Spleen (tissue), 11 donors: Measurements from ENCODE around the gene SLC39A10. TPM values are rescaled to one million over a fixed set of nuclear protein-coding genes. Genes with fewer than 3 reads are reported as not detected.

Experiments
- DNase-seq: peaks from one replicate; pipeline ENCODE4 v3.0.0-alpha.2; 2020
- H3K27ac ChIP-seq, 8 donors: fragments of 200-600 bp; sonication (generic) in 7 of 8; 1 replicate in 4 of 8; 2 replicates in 4 of 8; pipeline versions ENCODE4 v1.5.0 to v1.8.0; 2016 to 2021; ENCODE audit warnings: inconsistent platforms in 4 of 8, mild to moderate bottlenecking in 4 of 8, moderate library complexity in 1 of 8
- H3K27me3 ChIP-seq, 7 donors: fragments of 200-600 bp; sonication (generic) in 6 of 7; replicated peaks in 1 of 7; 1 replicate in 4 of 7; 2 replicates in 3 of 7; pipeline versions ENCODE4 v1.5.0 to v1.8.0; 2016 to 2021; ENCODE audit warnings: inconsistent platforms in 3 of 7, mild to moderate bottlenecking in 1 of 7
- H3K36me3 ChIP-seq, 6 donors: fragments of 200-600 bp; sonication (generic) in 5 of 6; 1 replicate in 4 of 6; 2 replicates in 2 of 6; pipeline versions ENCODE4 v1.5.0 to v1.8.0; 2016 to 2021; ENCODE audit warnings: inconsistent platforms in 2 of 6
- H3K4me1 ChIP-seq, 6 donors: fragments of 200-600 bp; sonication (generic) in 5 of 6; 1 replicate in 3 of 6; 2 replicates in 3 of 6; pipeline versions ENCODE4 v1.5.0 to v1.8.0; 2016 to 2021; ENCODE audit warnings: inconsistent platforms in 3 of 6
- H3K4me3 ChIP-seq, 8 donors: fragments of 200-600 bp; sonication (generic) in 7 of 8; 1 replicate in 4 of 8; 2 replicates in 4 of 8; pipeline versions ENCODE4 v1.5.0 to v1.8.0; 2016 to 2021; ENCODE audit warnings: inconsistent platforms in 4 of 8, mild to moderate bottlenecking in 4 of 8, moderate library complexity in 2 of 8
- H3K9me3 ChIP-seq, 8 donors: fragments of 200-600 bp; sonication (generic) in 7 of 8; 1 replicate in 4 of 8; 2 replicates in 4 of 8; pipeline versions ENCODE4 v1.5.0 to v1.8.0; 2016 to 2021; ENCODE audit warnings: inconsistent platforms in 4 of 8
- CTCF ChIP-seq, 11 experiments: fragments of 200-600 bp in 7 of 11; fragments of 450-650 bp in 4 of 11; sonication (generic) in 4 of 11; IDR thresholded peaks in 8 of 11; conservative IDR thresholded peaks in 3 of 11; 1 replicate in 7 of 11; 2 replicates in 4 of 11; pipeline versions ENCODE4 v1.4.0 to v1.8.0; 2016 to 2021; ENCODE audit warnings: antibody characterized with exemption in 11 of 11, inconsistent platforms in 4 of 11, mild to moderate bottlenecking in 1 of 11
- POLR2A ChIP-seq, 3 donors: fragments of 450-650 bp; IDR thresholded peaks; one replicate each; pipeline ENCODE4 v1.5.1; 2017; ENCODE audit warnings: antibody characterized with exemption in 3 of 3, mild to moderate bottlenecking in 1 of 3
- POLR2AphosphoS5 ChIP-seq, 3 donors: sonication (generic); formaldehyde crosslinking; IDR thresholded peaks; one replicate each; pipeline ENCODE4 v1.5.1; 2017; ENCODE audit warnings: antibody characterized with exemption in 3 of 3
- WGBS, 5 donors: extraction: QIAGEN DNeasy Blood & Tissue Kit in 3 of 5; methylation state at CpG; one replicate each; pipeline versions ENCODE4 v1.1.5 to v1.1.7; 2013 to 2018; 5-methylcytosine and 5-hydroxymethylcytosine counted together
- intact Hi-C: fragments of 100-400 bp; cut with DNase I; formaldehyde crosslinking; loops from one replicate; pipeline ENCODE4 v1.15.0; 2023; ENCODE audit warnings: low total_unique reads
- polyA plus RNA-seq, 3 donors: library from polyadenylated mRNA; stranded (reverse); fragments of 200-250 nt; gene quantifications; one replicate each; pipeline ENCODE4 v1.2.1, GENCODE V29; 2013
- total RNA-seq, 7 donors: library from RNA; depleted of rRNA in 3 of 7; stranded (reverse); fragments of >200 nt in 3 of 7; fragmentation: NEBNext Ultra II Directional in 4 of 7; extraction: Animal tissue kit (Norgen Biotek cat#: 25700) in 4 of 7; gene quantifications; one replicate each; pipeline versions ENCODE4 v1.1.0 to v1.2.1, GENCODE V29; 2016 to 2021
- donor health status: healthy with polysubstance abuse.
- donor health status: DM: no; HTN: no; CAD: no; lungs with moderate emphysema.
- donor health status: DM: no; HTN: no; CAD: no.
- donor health status: Bipolar disorder and iron deficiency.
- donor health status: healthy.
- donor health status: DM: no; HTN: no; CAD: no.
- donor health status: DM: yes; HTN: yes; CAD: no.

The SLC39A10 gene
- total and polyA plus RNA-seq, 10 donors, result 7.9 to 78.1 (median 51.6) TPM

- DNase-seq, result peak; percentile 57
- Histone ChIP-seq H3K9me3 (no peaks in the 10 kb centered on the region), H3K4me1 (peaks cover 0 to 18% (median 0%) of the 10 kb centered on the region in 6 donors), H3K36me3 (peaks cover 0 to 11% (median 8%) of the 10 kb centered on the region in 6 donors), H3K27ac (no peak overlapping the region), H3K4me3 (no peak overlapping the region), H3K27me3 (no peaks in the 10 kb centered on the region)
- intact Hi-C loops, result no loop called here
- no peak for TF ChIP-seq POLR2AphosphoS5 (IDR thresholded peaks at IDR 0.05)
- no peak for TF ChIP-seq POLR2A (IDR thresholded peaks at IDR 0.05)
- TF ChIP-seq CTCF (IDR thresholded peaks at IDR 0.05 in 8 of 11, conservative IDR thresholded peaks at IDR 0.05 in 3 of 11), result no peak
- WGBS, 5 donors, result 92 to 98% (median 95%) methylated on average over 7 of the region's 7 CpGs
Observed at GRCh38 chr2:195675783-195676427, 18.9 kb downstream of the SLC39A10 start.

- peaks cover 0 to 18% (median 0%) of the 10 kb centered on the region in 6 donors for H3K4me1 ChIP-seq
- H3K36me3 ChIP-seq, result peaks cover 0 to 21% (median 11%) of the 10 kb centered on the region in 6 donors
- no peak overlapping the region for H3K4me3 ChIP-seq
- intact Hi-C loops, result no loop called here
- H3K27ac ChIP-seq, result no peak overlapping the region
- 87 to 97% (median 93%) methylated on average over 2 of the region's 2 CpGs for WGBS, 5 donors
- H3K27me3 ChIP-seq, result no peaks in the 10 kb centered on the region
- H3K9me3 ChIP-seq, result no peaks in the 10 kb centered on the region
- TF ChIP-seq POLR2A (IDR thresholded peaks at IDR 0.05) (no peak), CTCF (IDR thresholded peaks at IDR 0.05 in 8 of 11, conservative IDR thresholded peaks at IDR 0.05 in 3 of 11) (no peak)
- DNase-seq, result no peak
Observed at GRCh38 chr2:195677290-195677689, 20.3 kb downstream of the SLC39A10 start.

- 87 to 100% (median 94%) methylated on average over 2 of the region's 2 CpGs for WGBS, 5 donors
- Histone ChIP-seq H3K27me3 (no peaks in the 10 kb centered on the region), H3K9me3 (no peaks in the 10 kb centered on the region), H3K4me3 (no peak overlapping the region), H3K4me1 (peaks cover 0 to 18% (median 0%) of the 10 kb centered on the region in 6 donors), H3K36me3 (peaks cover 0 to 21% (median 11%) of the 10 kb centered on the region in 6 donors), H3K27ac (no peak overlapping the region)
- TF ChIP-seq POLR2AphosphoS5 (IDR thresholded peaks at IDR 0.05), result no peak
- DNase-seq, result no peak
- intact Hi-C loops, result no loop called here
Observed at GRCh38 chr2:195677884-195678283, 20.9 kb downstream of the SLC39A10 start.

GRCh38 chr2:195682077-195682476, 25.1 kb downstream of the SLC39A10 start:
- no peaks in the 10 kb centered on the region for H3K9me3 ChIP-seq
- peaks cover 0 to 48% (median 13%) of the 10 kb centered on the region in 6 donors for H3K36me3 ChIP-seq
- intact Hi-C loops, result no loop called here
- H3K4me3 ChIP-seq, result no peak overlapping the region
- no peak for DNase-seq
- TF ChIP-seq POLR2AphosphoS5 (IDR thresholded peaks at IDR 0.05), result no peak
- TF ChIP-seq POLR2A (IDR thresholded peaks at IDR 0.05), result no peak
- no peak for TF ChIP-seq CTCF (IDR thresholded peaks at IDR 0.05 in 8 of 11, conservative IDR thresholded peaks at IDR 0.05 in 3 of 11)
- H3K27me3 ChIP-seq, result no peaks in the 10 kb centered on the region
- peaks cover 0 to 23% (median 1%) of the 10 kb centered on the region in 6 donors for H3K4me1 ChIP-seq
- no peak overlapping the region for H3K27ac ChIP-seq
- WGBS, 5 donors, result 61 to 71% (median 68%) methylated on average over 1 of the region's 1 CpG
